ENCODE results near the gene VASH1.

DNA sequence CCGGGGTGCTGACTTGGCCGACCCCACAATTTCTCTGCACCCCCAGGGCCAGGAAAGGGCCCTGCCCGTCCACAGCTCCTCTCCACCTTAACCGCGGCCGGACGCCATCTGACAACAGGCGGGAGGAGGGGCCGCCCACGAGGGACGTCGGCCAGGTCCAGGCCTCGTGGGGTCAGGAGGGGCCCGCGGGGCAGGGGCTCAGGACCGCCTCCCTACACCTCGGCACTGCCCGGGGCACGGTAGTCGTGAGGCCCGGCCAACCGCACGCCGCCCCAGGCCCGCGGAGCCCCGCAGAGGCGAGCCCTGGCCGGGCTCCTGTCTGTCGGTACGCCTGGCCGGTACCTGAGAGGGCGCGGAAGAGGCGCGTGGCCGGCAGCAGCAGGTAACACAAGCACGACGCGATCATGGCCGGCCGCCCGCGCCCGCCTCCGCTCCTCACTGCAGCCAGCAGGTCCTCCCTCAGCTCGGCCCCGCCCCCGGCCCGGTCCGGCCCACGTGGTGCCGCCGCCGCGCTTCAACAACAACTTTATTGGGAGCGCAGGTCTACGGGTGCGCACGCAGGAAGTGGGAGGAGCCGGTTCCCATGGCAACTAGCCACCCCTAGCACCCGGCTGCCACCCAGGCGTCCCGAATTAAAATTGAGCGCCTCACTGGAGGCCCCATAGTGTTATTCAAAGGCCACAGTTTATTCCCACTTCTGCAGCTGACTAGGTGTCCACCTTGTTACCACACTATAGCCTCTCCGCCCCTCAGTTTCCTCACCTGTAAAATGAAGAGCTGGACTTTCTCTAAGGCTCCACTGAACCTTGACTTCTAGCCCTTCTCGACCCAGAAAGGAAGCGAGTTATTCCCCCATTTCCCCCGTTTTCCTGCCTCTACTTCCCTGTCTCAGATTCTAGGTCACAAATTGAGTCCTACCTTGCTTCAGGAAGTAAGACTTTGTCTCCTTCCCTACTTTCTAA is 51.4 kb downstream of the VASH1 start, which contains the start of gene ANGEL1:
- TF ChIP-seq, protein P1, sequence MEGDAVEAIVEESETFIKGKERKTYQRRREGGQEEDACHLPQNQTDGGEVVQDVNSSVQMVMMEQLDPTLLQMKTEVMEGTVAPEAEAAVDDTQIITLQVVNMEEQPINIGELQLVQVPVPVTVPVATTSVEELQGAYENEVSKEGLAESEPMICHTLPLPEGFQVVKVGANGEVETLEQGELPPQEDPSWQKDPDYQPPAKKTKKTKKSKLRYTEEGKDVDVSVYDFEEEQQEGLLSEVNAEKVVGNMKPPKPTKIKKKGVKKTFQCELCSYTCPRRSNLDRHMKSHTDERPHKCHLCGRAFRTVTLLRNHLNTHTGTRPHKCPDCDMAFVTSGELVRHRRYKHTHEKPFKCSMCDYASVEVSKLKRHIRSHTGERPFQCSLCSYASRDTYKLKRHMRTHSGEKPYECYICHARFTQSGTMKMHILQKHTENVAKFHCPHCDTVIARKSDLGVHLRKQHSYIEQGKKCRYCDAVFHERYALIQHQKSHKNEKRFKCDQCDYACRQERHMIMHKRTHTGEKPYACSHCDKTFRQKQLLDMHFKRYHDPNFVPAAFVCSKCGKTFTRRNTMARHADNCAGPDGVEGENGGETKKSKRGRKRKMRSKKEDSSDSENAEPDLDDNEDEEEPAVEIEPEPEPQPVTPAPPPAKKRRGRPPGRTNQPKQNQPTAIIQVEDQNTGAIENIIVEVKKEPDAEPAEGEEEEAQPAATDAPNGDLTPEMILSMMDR (IDR thresholded peaks at IDR 0.05; ENCODE audit: insufficient read depth, low read length, poor library complexity, severe bottlenecking): no peak
- no peak for TF ChIP-seq EZH2phosphoT487 (conservative IDR thresholded peaks at IDR 0.05; ENCODE audit: low read length)

All from SU-DHL-6 (cell line).